ENCODE results near the gene DNAJB9.

- TF ChIP-seq POLR2A (IDR thresholded peaks at IDR 0.05; ENCODE audit: low read depth, low read length) = no peak
- no peak for TF ChIP-seq TAF1 (IDR thresholded peaks at IDR 0.05; ENCODE audit: borderline replicate concordance, low read depth, low read length)
- no peak for TF ChIP-seq POLR2AphosphoS5 (IDR thresholded peaks at IDR 0.05; ENCODE audit: low read depth, low read length)
Observed at GRCh38 chr7:108585843-108586242, 16.2 kb downstream of the DNAJB9 start.

Measured in GM12892 (cell line).